SK-N-MC (cell line): Measurements from ENCODE around the gene OTUB2.

Experiments used
- DNase-seq: peaks from one replicate; pipeline ENCODE4 v3.0.0-alpha.2; 2011; ENCODE audit warnings: low read depth, low spot score
- H3K27ac ChIP-seq: fragments of 200-600 bp; sonication (generic); 2 replicates; pipeline ENCODE4 v1.5.1; 2016; ENCODE audit warnings: mixed run types
- H3K36me3 ChIP-seq: fragments of 200-600 bp; sonication (generic); 2 replicates; pipeline ENCODE4 v1.6.1; 2017; ENCODE audit warnings: antibody characterized with exemption, low read length, mixed read lengths; ENCODE audit not compliant: insufficient read depth
- H3K4me3 ChIP-seq: fragments of 200-600 bp; sonication (generic); 2 replicates; pipeline ENCODE4 v1.5.1; 2016
- H3K9ac ChIP-seq: fragments of 200-600 bp; sonication (generic); 2 replicates; pipeline ENCODE4 v1.8.0; 2017; ENCODE audit warnings: mixed run types, mixed read lengths; ENCODE audit not compliant: insufficient read length
- H3K9me3 ChIP-seq: fragments of 200-600 bp; sonication (generic); 2 replicates; pipeline ENCODE4 v1.6.1; 2017; ENCODE audit warnings: low read depth, mild to moderate bottlenecking, antibody characterized with exemption, low read length, moderate library complexity, mixed read lengths
- EZH2 ChIP-seq: fragments of 200-600 bp; sonication (generic); IDR thresholded peaks from one replicate; pipeline ENCODE4 v1.6.1; 2017; ENCODE audit warnings: antibody characterized with exemption
- FOXP2 ChIP-seq: optimal IDR thresholded peaks from 2 replicates; pipeline ENCODE3; 2011; ENCODE audit warnings: mild to moderate bottlenecking, moderate library complexity; ENCODE audit not compliant: insufficient read depth; ENCODE audit errors: extremely low read length, control extremely low read depth
- POLR2AphosphoS5 ChIP-seq: IDR thresholded peaks from 2 replicates; pipeline ENCODE4 v1.6.1; 2012; ENCODE audit warnings: mild to moderate bottlenecking, low read depth, low read length, borderline replicate concordance

The OTUB2 gene

DNA sequence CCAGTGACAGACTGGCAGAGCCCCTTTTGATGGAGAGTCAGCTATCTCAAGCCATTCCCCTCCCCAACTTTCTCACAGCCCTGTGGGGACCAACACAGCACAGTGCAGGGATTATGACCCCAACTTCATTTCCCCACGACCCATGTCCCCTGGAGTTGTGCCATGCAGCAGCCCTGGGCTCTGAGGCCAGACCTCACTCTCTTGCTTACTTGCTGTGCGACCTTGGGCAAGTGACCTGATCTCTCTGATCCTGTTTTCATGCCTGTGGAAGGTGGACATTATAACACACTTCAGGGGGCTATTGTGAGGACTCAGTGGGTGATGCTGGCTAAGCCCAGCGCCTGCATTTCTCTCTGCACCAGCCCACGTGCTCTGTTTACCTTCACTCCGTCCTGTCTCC, 14.1 kb downstream of the OTUB2 start:
- Histone ChIP-seq H3K4me3 (no peak overlapping the region), H3K9ac (no peak overlapping the region), H3K36me3 (peaks cover 9% of the 10 kb centered on the region; the same call in 1 of the 2 replicates), H3K9me3 (no peaks in the 10 kb centered on the region), H3K27ac (no peak overlapping the region)
- no peak for DNase-seq
- TF ChIP-seq POLR2AphosphoS5 (no peak), EZH2 (no peak), FOXP2 (no peak)

DNA sequence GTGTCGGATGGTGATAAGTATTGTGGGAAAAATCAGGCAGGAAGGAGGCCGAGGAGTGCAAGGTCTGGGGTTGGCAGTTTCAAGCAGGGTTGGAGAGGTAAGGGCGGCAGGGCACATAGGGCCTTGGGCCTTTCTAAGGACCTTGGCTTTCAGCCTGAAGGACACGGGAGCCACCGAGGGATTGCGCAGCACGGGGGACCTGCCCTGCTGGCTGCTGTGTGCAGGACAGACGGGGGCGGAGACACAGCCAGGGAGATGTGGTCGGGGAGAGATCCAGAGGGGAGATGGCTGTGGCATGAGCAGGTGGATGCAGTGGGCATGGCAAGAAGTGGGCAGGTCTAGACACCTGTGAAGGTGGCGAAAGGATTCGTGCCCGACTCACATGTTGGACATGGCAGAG, 14.7 kb downstream of the OTUB2 start:
- peaks cover 15% of the 10 kb centered on the region for H3K36me3 ChIP-seq
- no peak overlapping the region for H3K27ac ChIP-seq
- no peak overlapping the region for H3K9ac ChIP-seq
- TF ChIP-seq POLR2AphosphoS5: no peak
- H3K4me3 ChIP-seq: no peak overlapping the region
- no peaks in the 10 kb centered on the region for H3K9me3 ChIP-seq
- DNase-seq: no peak

GRCh38 chr14:94041551-94042346, 15.6 kb downstream of the OTUB2 start:
- DNase-seq: no peak
- H3K36me3 ChIP-seq: peaks cover 24% of the 10 kb centered on the region
- no peaks in the 10 kb centered on the region for H3K9me3 ChIP-seq
- no peak overlapping the region for H3K27ac ChIP-seq
- no peak overlapping the region for H3K9ac ChIP-seq
- H3K4me3 ChIP-seq: no peak overlapping the region
- TF ChIP-seq FOXP2 (no peak), POLR2AphosphoS5 (peak; percentile 10; the same call in 1 of the 2 replicates), EZH2 (no peak)

DNA sequence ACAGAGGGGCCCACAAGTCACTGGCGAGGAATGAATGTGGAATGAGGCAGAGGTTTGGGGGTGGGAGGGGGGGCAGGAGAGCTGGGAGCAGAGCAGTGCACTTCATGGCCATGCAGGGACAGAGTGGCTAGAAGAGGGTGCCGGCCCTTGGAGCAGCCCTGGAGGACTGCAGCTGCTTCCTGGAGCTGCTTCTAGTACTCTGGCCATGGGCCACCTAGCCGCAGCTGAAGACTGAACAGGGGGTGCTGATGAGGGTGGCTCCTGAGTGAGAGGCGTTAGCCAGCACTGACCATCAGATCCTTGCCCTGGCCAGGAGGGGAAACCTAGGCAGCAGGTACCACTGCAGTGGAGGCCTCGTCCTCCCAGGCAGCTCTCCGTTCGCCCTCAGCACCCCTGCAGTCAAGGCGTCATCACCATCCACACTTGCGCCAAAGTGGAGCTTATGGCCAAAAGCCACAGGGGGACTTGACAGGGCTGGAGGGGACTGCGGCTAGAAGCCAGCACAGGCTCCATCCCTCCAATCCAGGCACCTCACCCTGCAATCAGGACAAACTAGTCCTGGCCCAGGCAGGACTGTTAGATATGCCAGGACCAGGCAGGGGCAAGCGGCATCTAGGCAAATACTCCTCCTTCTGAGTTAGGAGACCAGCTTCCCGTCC, 16.4 kb downstream of the OTUB2 start:
- Histone ChIP-seq H3K27ac (no peak overlapping the region), H3K4me3 (no peak overlapping the region), H3K9ac (no peak overlapping the region), H3K36me3 (peaks cover 31% of the 10 kb centered on the region), H3K9me3 (no peaks in the 10 kb centered on the region)
- no peak for TF ChIP-seq EZH2
- TF ChIP-seq FOXP2: no peak
- no peak for TF ChIP-seq POLR2AphosphoS5
- no peak for DNase-seq

DNA sequence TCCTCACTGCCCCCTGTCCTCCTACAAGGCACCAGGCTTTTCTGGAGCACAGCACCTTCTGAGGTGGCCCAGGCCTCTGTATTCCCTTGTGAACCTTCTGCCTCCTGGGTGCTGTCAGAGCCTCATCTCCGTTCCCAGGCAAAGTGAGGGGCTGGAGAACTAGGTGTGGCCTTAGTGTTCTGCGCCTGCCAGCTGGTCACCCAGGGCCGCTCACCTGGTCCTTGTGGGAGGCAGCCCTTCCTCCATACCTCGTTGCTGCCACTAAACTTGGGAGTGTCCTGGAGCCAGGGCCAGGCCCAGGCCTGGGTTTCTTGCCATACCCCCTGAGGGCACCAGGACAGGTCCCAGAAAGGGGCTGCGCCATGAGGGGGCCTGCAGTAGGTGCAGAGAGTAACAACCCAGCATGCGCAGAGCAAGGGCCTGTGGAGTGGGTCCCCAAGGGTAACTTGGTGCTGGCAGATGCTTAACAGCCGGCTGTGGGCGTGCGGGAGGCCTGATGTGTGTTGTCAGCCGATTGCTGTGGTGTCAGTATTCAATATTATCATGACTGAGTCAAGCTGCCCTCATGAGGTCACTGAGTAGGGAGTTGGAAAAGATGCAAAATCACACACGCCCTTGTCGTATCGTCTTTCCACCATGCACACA, 17.1 kb downstream of the OTUB2 start:
- no peak for DNase-seq
- H3K36me3 ChIP-seq: peaks cover 38% of the 10 kb centered on the region
- no peak overlapping the region for H3K9ac ChIP-seq
- no peak for TF ChIP-seq FOXP2
- TF ChIP-seq EZH2: no peak
- no peak; the same call in 1 of the 2 replicates for TF ChIP-seq POLR2AphosphoS5
- no peak overlapping the region for H3K27ac ChIP-seq
- no peaks in the 10 kb centered on the region for H3K9me3 ChIP-seq
- H3K4me3 ChIP-seq: no peak overlapping the region

GRCh38 chr14:94043756-94044475, 17.8 kb downstream of the OTUB2 start:
- no peaks in the 10 kb centered on the region for H3K9me3 ChIP-seq
- H3K9ac ChIP-seq: no peak overlapping the region
- no peak overlapping the region for H3K4me3 ChIP-seq
- no peak overlapping the region for H3K27ac ChIP-seq
- peaks cover 44% of the 10 kb centered on the region for H3K36me3 ChIP-seq
- no peak for DNase-seq
- TF ChIP-seq EZH2: no peak
- TF ChIP-seq FOXP2: no peak
- no peak for TF ChIP-seq POLR2AphosphoS5

DNA sequence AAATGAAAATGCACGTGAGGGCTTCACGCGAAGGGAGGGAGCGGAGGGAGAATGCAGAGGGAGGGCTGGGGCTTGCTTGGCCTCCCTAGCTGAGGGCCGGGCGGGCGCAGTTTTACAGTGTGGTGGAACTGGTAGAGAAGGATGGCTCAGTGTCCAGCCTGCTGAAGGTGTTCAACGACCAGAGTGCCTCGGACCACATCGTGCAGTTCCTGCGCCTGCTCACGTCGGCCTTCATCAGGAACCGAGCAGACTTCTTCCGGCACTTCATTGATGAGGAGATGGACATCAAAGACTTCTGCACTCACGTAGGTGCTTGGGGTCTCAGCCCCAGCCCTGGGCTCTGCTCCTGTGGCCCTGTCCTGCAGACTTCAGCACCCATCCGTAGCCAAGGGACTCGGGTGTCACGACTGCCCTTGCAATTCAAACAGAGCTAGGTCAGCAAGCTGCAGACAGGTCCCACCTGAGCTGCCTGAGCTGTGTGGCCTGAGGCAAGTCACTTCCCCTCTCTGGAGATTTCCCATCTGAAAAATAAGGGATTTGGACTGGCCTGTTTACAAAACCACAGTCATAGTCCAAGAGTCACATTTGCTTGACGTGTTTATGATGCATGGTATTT, 18.4 kb downstream of the OTUB2 start:
- Histone ChIP-seq H3K9me3 (no peaks in the 10 kb centered on the region), H3K36me3 (peaks cover 51% of the 10 kb centered on the region), H3K9ac (no peak overlapping the region), H3K27ac (no peak overlapping the region), H3K4me3 (no peak overlapping the region)
- TF ChIP-seq EZH2 (no peak), FOXP2 (no peak), POLR2AphosphoS5 (no peak)
- DNase-seq: no peak
